Astrocyte of the cerebellum (primary cell): Measurements from ENCODE around the gene GALNT17.

Source experiments
- DNase-seq: peaks from one replicate; pipeline ENCODE4 v3.0.0-alpha.2; 2011; ENCODE audit warnings: low read depth
- H3K4me3 ChIP-seq: 2 replicates; pipeline ENCODE4 v1.5.1; 2011; ENCODE audit warnings: mild to moderate bottlenecking, low read depth, low read length, moderate library complexity
- in situ Hi-C: cut with HindIII; loops from 2 replicates; pipeline ENCODE4 v1.10.0; 2017; ENCODE audit warnings: low sequenced_read_pairs
- TF ChIP-seq, protein P1 (sequence below): IDR thresholded peaks from 2 replicates; pipeline ENCODE4 v1.5.1; 2012; ENCODE audit warnings: low read length, low read depth, moderate library complexity, mild to moderate bottlenecking; ENCODE audit errors: missing control alignments

GALNT17 gene

DNA sequence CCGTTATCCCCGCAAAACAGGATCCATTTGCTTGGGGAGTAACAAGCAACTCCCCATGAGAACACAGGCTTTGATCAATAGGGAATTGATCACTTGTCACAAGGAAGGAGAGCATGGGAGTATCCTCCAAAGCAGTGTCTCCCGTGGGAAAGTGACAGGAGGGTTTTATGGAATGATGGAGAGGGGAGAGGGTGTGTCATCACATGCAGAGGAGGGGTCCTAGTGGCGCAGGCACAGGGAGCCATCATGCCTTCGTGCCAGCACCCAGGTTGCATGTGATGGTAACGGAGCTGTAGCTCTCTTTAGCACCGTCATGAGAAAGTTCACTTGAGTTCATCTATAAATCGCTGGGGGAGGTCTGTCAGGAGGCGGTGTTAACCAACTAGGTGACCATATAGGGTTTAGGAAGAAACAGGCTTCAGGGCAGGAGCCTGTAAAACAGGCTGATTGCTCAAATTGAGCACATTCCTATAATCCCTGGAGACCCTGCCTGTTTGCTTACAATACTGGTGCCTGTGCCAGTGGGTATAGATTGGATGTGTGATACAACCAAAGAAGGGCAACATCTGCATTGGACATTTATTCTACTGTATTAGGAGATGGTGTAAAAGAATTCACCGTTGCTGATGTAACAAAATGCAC lies 428.5 kb downstream of the GALNT17 start:
- H3K4me3 ChIP-seq = no peak overlapping the region
- in situ Hi-C loops = no loop called here
- TF ChIP-seq, protein P1, sequence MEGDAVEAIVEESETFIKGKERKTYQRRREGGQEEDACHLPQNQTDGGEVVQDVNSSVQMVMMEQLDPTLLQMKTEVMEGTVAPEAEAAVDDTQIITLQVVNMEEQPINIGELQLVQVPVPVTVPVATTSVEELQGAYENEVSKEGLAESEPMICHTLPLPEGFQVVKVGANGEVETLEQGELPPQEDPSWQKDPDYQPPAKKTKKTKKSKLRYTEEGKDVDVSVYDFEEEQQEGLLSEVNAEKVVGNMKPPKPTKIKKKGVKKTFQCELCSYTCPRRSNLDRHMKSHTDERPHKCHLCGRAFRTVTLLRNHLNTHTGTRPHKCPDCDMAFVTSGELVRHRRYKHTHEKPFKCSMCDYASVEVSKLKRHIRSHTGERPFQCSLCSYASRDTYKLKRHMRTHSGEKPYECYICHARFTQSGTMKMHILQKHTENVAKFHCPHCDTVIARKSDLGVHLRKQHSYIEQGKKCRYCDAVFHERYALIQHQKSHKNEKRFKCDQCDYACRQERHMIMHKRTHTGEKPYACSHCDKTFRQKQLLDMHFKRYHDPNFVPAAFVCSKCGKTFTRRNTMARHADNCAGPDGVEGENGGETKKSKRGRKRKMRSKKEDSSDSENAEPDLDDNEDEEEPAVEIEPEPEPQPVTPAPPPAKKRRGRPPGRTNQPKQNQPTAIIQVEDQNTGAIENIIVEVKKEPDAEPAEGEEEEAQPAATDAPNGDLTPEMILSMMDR = no peak
- no peak for DNase-seq

DNA sequence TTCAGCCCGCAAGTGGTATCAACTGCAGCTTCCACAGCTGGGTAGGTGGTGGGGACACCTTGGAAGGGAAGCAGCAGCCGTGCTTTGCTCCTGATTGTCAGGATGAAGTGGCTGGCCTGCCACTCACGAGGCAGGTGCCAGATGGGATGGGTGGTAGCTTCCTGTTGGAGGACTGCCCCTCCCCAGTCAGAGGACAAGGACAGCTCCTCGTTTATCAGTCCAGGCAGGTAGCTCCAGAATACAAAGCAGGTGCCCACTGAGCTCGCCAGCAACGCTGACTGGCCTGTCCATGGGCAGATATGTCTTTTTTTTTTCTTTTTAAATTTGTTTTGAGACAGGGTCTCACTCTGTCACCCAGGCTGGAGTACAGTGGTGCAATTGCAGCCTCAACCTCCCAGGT lies 431.3 kb downstream of the GALNT17 start:
- TF ChIP-seq, protein P1 = no peak
- in situ Hi-C loops = no loop called here
- no peak overlapping the region for H3K4me3 ChIP-seq
- DNase-seq = no peak

DNA sequence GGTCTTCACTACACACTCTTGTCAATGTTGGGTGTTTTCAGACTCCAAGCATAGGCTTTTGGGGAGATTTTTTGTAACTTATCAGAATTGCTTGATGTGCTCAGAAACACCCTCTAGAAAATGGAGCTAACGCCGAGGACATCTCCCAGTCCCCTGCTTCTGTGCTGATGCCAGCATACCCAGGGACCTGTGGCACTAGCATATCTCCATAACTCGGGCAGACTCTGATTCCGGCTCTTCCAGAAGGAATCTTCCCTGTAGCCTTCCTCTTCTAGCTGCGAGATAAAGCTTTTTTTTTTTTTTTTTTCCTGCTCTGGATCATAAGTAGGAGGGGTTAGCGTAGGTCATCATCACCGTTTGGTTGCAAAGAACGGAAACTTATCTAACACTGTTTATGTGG lies 434.4 kb downstream of the GALNT17 start:
- no peak overlapping the region for H3K4me3 ChIP-seq
- in situ Hi-C loops = no loop called here
- DNase-seq = no peak
- TF ChIP-seq, protein P1 = no peak

DNA sequence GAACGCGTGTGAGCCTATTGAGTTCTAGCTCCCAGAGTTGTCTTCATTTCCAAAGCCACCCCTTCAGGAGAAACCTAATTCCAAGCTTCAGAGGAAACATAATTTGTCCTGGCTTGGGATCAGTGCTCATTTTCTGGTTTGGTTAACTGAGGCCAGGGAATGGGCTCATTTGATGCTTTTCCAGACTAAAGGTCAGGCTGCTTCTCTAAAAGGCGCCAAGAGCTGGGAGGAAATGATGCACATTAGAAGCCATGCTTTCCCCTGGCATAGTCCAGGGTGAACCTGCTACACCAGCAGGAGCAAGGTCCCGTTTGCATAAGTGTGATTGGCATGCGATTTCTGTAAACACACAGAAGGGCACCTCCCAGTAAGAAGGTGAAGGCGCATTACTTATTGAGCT lies 435.0 kb downstream of the GALNT17 start:
- TF ChIP-seq, protein P1 = no peak
- no peak overlapping the region for H3K4me3 ChIP-seq
- in situ Hi-C loops = no loop called here
- DNase-seq = no peak

DNA sequence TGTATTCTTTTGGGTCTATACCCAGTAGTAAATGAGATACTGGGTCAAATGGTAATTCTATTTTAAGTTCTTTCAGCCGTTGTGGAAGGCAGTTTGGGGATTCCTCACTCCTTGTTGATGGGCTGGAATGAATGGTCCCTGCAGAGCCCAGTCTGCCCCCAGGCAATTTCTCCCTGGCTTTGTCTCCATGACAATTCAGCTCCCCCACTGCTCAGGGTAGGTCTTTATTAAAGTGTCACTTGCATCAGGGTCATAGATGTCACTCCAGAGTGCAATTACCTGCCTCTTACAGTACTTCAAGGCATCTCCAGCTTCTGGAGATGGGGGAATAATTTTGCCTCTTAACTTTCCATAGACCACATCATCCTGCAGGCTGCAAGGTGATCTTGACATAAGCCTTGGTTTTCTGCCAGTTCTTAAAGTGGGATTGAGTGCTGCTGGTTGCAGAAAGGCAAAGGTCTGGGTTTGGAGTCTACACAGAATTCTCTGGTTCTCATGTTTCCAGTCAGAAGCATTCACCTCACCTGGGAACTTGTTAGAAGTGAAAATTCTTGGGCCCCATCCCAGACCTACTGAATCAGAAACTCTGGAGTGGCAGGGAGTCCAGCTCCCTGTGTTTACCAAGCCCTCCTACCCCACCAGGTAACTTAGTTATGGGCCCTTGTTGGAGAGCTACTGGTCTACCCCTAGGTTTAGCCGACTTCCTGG lies 442.4 kb downstream of the GALNT17 start:
- in situ Hi-C loops = no loop called here
- TF ChIP-seq, protein P1 = no peak
- no peak for DNase-seq
- H3K4me3 ChIP-seq = no peak overlapping the region

DNA sequence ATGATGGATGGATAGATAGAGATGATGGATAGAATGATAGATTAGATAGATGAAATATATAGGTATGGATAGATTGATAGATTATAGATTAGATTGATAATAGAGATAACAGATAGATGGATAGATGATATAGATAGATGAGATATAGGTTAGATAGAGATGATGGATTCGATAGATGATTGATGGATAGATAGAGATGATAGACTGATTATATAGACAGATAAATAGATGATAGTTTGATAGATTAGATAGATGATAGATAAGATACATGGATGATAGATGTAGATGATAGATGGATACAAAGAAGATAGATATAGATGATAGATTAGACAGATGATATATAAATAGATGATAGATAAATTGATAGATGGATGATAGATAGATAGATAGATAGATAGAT lies 448.1 kb downstream of the GALNT17 start:
- H3K4me3 ChIP-seq = no peak overlapping the region
- TF ChIP-seq, protein P1 = no peak
- DNase-seq = no peak
- in situ Hi-C loops = no loop called here
